Neural progenitor cell (in vitro differentiated cells): Measurements from ENCODE around the gene SNX10. TPM values are rescaled to one million over a fixed set of nuclear protein-coding genes. Genes with fewer than 3 reads are reported as not detected.

Experiments
- DNase-seq: peaks from one replicate; pipeline ENCODE4 v3.0.0-alpha.2; 2016; ENCODE audit warnings: low spot score
- H2AFZ ChIP-seq: fragments of 200-600 bp; sonication (generic); replicated peaks from 2 replicates; pipeline ENCODE4 v1.6.1; 2016; ENCODE audit warnings: antibody characterized with exemption
- H3F3A ChIP-seq: fragments of 200-600 bp; sonication (generic); 2 replicates; pipeline ENCODE4 v1.6.1; 2016; ENCODE audit warnings: antibody characterized with exemption, low read depth
- H3K27ac ChIP-seq: fragments of 200-600 bp; sonication (generic); 2 replicates; pipeline ENCODE4 v1.5.1; 2016; ENCODE audit warnings: mild to moderate bottlenecking
- H3K27me3 ChIP-seq: fragments of 200-600 bp; sonication (generic); 2 replicates; pipeline ENCODE4 v1.6.1; 2016; ENCODE audit warnings: mild to moderate bottlenecking, moderate library complexity
- H3K36me3 ChIP-seq: fragments of 200-600 bp; sonication (generic); 2 replicates; pipeline ENCODE4 v1.5.1; 2016
- H3K4me1 ChIP-seq: fragments of 200-600 bp; sonication (generic); 2 replicates; pipeline ENCODE4 v1.6.1; 2016; ENCODE audit warnings: mixed run types
- H3K4me2 ChIP-seq: fragments of 200-600 bp; sonication (generic); 2 replicates; pipeline ENCODE4 v1.6.1; 2016
- H3K4me3 ChIP-seq: fragments of 200-600 bp; sonication (generic); 2 replicates; pipeline ENCODE4 v1.5.1; 2016
- H3K79me2 ChIP-seq: fragments of 200-600 bp; sonication (generic); 2 replicates; pipeline ENCODE4 v1.6.1; 2016; ENCODE audit warnings: low read depth
- H3K9ac ChIP-seq: fragments of 200-600 bp; sonication (generic); 2 replicates; pipeline ENCODE4 v1.6.1; 2016
- H3K9me3 ChIP-seq: fragments of 200-600 bp; sonication (generic); 2 replicates; pipeline ENCODE4 v1.5.1; 2016; ENCODE audit warnings: low read depth
- H4K20me1 ChIP-seq: fragments of 200-600 bp; sonication (generic); 2 replicates; pipeline ENCODE4 v1.6.1; 2016; ENCODE audit warnings: low read depth
- H3K27ac Mint-ChIP-seq: 3 replicates; pipeline ENCODE4 v1.8.0; 2021; ENCODE audit warnings: mixed read lengths
- H3K27me3 Mint-ChIP-seq: 2 replicates; pipeline ENCODE4 v1.8.0; 2022; ENCODE audit warnings: low read depth, mild to moderate bottlenecking, inconsistent platforms, moderate library complexity, mixed read lengths; ENCODE audit not compliant: insufficient read depth
- H3K36me3 Mint-ChIP-seq: 3 replicates; pipeline ENCODE4 v1.8.0; 2021; ENCODE audit warnings: mixed read lengths
- H3K4me1 Mint-ChIP-seq: 3 replicates; pipeline ENCODE4 v1.8.0; 2021; ENCODE audit warnings: mixed read lengths
- H3K4me3 Mint-ChIP-seq: 3 replicates; pipeline ENCODE4 v1.8.0; 2021; ENCODE audit warnings: mild to moderate bottlenecking, moderate library complexity, mixed read lengths
- H3K9me3 Mint-ChIP-seq: 3 replicates; pipeline ENCODE4 v1.8.0; 2020; ENCODE audit warnings: mixed read lengths
- CTCF ChIP-seq: fragments of 200-600 bp; sonication (generic); IDR thresholded peaks from 2 replicates; pipeline ENCODE4 v1.5.1; 2017; ENCODE audit warnings: antibody characterized with exemption, mild to moderate bottlenecking
- EZH2 ChIP-seq: fragments of 200-600 bp; sonication (generic); IDR thresholded peaks from 2 replicates; pipeline ENCODE4 v1.6.1; 2017; ENCODE audit warnings: antibody characterized with exemption, mild to moderate bottlenecking, moderate library complexity
- EZH2phosphoT487 ChIP-seq: fragments of 200-600 bp; sonication (generic); IDR thresholded peaks from 2 replicates; pipeline ENCODE4 v1.6.1; 2017; ENCODE audit warnings: antibody characterized with exemption
- total RNA-seq: library from RNA; depleted of rRNA; stranded (reverse); fragments of >200 nt; gene quantifications from 2 replicates; pipeline ENCODE4 v1.2.3, GENCODE V29; 2015; ENCODE audit warnings: low replicate concordance

Gene SNX10
- total RNA-seq, 1 donor from 2014 or later, result 29.6 TPM

GRCh38 chr7:26409661-26410547, 118.2 kb downstream of the SNX10 start:
- Mint-ChIP-seq H3K27me3 (peaks cover 2% of the 10 kb centered on the region), H3K9me3 (peaks cover 2% of the 10 kb centered on the region), H3K36me3 (peaks cover 4% of the 10 kb centered on the region), H3K4me3 (no peak overlapping the region), H3K4me1 (peaks cover 2% of the 10 kb centered on the region), H3K27ac (no peak overlapping the region)
- Histone ChIP-seq H3K4me3 (no peak overlapping the region), H3F3A (no peaks in the 10 kb centered on the region), H3K36me3 (no peaks in the 10 kb centered on the region), H4K20me1 (no peaks in the 10 kb centered on the region), H2AFZ (no peak overlapping the region), H3K4me2 (no peak overlapping the region), H3K9me3 (no peaks in the 10 kb centered on the region), H3K27me3 (no peaks in the 10 kb centered on the region), H3K9ac (no peak overlapping the region), H3K4me1 (peaks cover 9% of the 10 kb centered on the region), H3K27ac (no peak overlapping the region), H3K79me2 (no peaks in the 10 kb centered on the region)
- TF ChIP-seq EZH2phosphoT487, result no peak
- no peak for TF ChIP-seq CTCF
- no peak for TF ChIP-seq EZH2
- DNase-seq, result peak; percentile 20

DNA sequence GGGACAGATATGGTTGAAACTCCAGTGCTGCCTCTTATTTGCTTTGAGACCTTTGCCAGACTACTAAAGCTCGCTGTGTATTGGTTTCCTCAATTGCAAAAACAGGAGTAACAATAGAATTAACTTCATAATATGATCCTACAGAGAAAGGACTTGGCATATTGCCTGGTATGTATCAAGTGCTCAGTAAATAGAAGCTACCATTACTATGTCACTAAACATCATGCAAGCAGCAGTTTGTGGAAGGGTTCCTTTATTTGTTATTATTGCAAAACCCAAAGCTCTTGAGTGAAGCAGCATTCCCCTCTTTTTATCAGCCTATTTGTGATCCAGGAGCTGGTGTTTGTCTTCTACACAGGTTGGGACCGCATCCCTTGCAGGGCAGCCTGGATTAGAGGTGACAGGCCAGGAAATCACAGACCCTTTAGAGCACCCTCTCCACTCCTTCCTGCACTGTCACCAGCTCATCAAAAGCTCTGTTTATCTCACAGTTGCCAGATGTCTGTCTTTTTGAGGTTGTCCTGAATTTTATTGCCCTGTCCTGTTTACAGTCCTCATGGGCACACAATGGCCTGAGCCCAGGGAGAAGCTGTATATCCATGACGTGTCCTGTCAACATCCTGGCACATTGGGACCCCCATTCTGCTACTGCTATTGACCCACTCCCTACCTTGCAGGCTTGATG, 121.5 kb downstream of the SNX10 start:
- H3F3A ChIP-seq, result no peaks in the 10 kb centered on the region
- no peaks in the 10 kb centered on the region for H3K27me3 ChIP-seq
- H3K27ac ChIP-seq, result no peak overlapping the region
- no peaks in the 10 kb centered on the region for H3K79me2 ChIP-seq
- H3K27me3 Mint-ChIP-seq, result peaks cover under 1% of the 10 kb centered on the region
- H3K27ac Mint-ChIP-seq, result no peak overlapping the region
- H3K4me2 ChIP-seq, result no peak overlapping the region
- no peaks in the 10 kb centered on the region for H4K20me1 ChIP-seq
- no peaks in the 10 kb centered on the region for H3K9me3 Mint-ChIP-seq
- TF ChIP-seq EZH2phosphoT487, result no peak
- no peak for TF ChIP-seq EZH2
- no peak for TF ChIP-seq CTCF
- no peaks in the 10 kb centered on the region for H3K36me3 ChIP-seq
- H3K36me3 Mint-ChIP-seq, result peaks cover 2% of the 10 kb centered on the region
- peaks cover 6% of the 10 kb centered on the region for H3K4me1 Mint-ChIP-seq
- no peak for DNase-seq
- H3K9me3 ChIP-seq, result no peaks in the 10 kb centered on the region
- H3K9ac ChIP-seq, result no peak overlapping the region
- H3K4me3 ChIP-seq, result no peak overlapping the region
- peaks cover 9% of the 10 kb centered on the region for H3K4me1 ChIP-seq
- H2AFZ ChIP-seq, result no peak overlapping the region
- no peak overlapping the region for H3K4me3 Mint-ChIP-seq

GRCh38 chr7:26416004-26416403, 124.3 kb downstream of the SNX10 start:
- H3K4me1 ChIP-seq, result peaks cover 20% of the 10 kb centered on the region
- no peak overlapping the region for H3K9ac ChIP-seq
- H3K4me3 ChIP-seq, result no peak overlapping the region
- Mint-ChIP-seq H3K27me3 (peaks cover 2% of the 10 kb centered on the region), H3K4me1 (peaks cover 28% of the 10 kb centered on the region), H3K9me3 (no peaks in the 10 kb centered on the region), H3K4me3 (no peak overlapping the region), H3K27ac (no peak overlapping the region), H3K36me3 (no peaks in the 10 kb centered on the region)
- H2AFZ ChIP-seq, result no peak overlapping the region
- no peak for TF ChIP-seq EZH2phosphoT487
- no peak for TF ChIP-seq CTCF
- no peak for TF ChIP-seq EZH2
- H3K36me3 ChIP-seq, result no peaks in the 10 kb centered on the region
- H3K9me3 ChIP-seq, result no peaks in the 10 kb centered on the region
- H3K79me2 ChIP-seq, result no peaks in the 10 kb centered on the region
- no peaks in the 10 kb centered on the region for H3K27me3 ChIP-seq
- no peak for DNase-seq
- H3K27ac ChIP-seq, result no peak overlapping the region
- H4K20me1 ChIP-seq, result no peaks in the 10 kb centered on the region
- H3K4me2 ChIP-seq, result no peak overlapping the region
- peaks cover 17% of the 10 kb centered on the region for H3F3A ChIP-seq
